K562 (cell line): ENCODE results near the gene ROBO3. TPM values are rescaled to one million over a fixed set of nuclear protein-coding genes. Genes with fewer than 3 reads are reported as not detected.

Experiments
- CBFB ChIP-seq: sonication (generic); formaldehyde crosslinking; IDR thresholded peaks from 2 replicates; pipeline ENCODE4 v1.4.0; 2020; ENCODE audit warnings: mild to moderate bottlenecking, missing genetic modification reagents
- CBX3 ChIP-seq, 2 experiments: IDR thresholded peaks; 1 replicate in 1 of 2; 2 replicates in 1 of 2; pipeline ENCODE4 v1.6.1; 2012; ENCODE audit warnings: inconsistent platforms in 2 of 2, low read length in 2 of 2, borderline replicate concordance in 1 of 2, control low read depth in 1 of 2
- E2F3 ChIP-seq: fragments of 250-450 bp; sonication (Bioruptor Pico); IDR thresholded peaks from 2 replicates; pipeline ENCODE4 v1.4.0; 2020; ENCODE audit warnings: mild to moderate bottlenecking
- HMGN3 ChIP-seq: IDR thresholded peaks from 2 replicates; pipeline ENCODE4 v1.6.1; 2011; ENCODE audit warnings: borderline replicate concordance, low read depth, mild to moderate bottlenecking, mixed read lengths, low read length; ENCODE audit not compliant: insufficient read length; ENCODE audit errors: extremely low read depth
- HNRNPLL ChIP-seq: fragments of 200-400 bp; formaldehyde crosslinking; IDR thresholded peaks from 2 replicates; pipeline ENCODE4 v1.6.1; 2017; ENCODE audit warnings: low read length, low read depth, mild to moderate bottlenecking; ENCODE audit not compliant: poor library complexity, severe bottlenecking
- MNT ChIP-seq, 2 experiments: fragments of 450-650 bp; conservative IDR thresholded peaks; 2 replicates each; pipeline ENCODE4 v1.6.1; 2017; ENCODE audit warnings: mild to moderate bottlenecking in 2 of 2, moderate library complexity in 2 of 2
- NFE2L1 ChIP-seq: fragments of 450-650 bp; IDR thresholded peaks from 2 replicates; pipeline ENCODE4 v1.6.1; 2016; ENCODE audit warnings: missing genetic modification characterization, low read depth, mild to moderate bottlenecking, missing compliant biosample characterization, moderate library complexity, borderline replicate concordance
- NFIC ChIP-seq: fragments of 450-650 bp; IDR thresholded peaks from 2 replicates; pipeline ENCODE4 v1.6.1; 2017; ENCODE audit warnings: mild to moderate bottlenecking, inconsistent platforms
- POLR2B ChIP-seq: fragments of 450-650 bp; IDR thresholded peaks from 2 replicates; pipeline ENCODE4 v1.6.1; 2018; ENCODE audit warnings: low read depth; ENCODE audit not compliant: partially characterized antibody
- RBM25 ChIP-seq: fragments of 200-400 bp; formaldehyde crosslinking; IDR thresholded peaks from 2 replicates; pipeline ENCODE4 v1.6.1; 2018; ENCODE audit warnings: low read length, low read depth, moderate library complexity; ENCODE audit not compliant: severe bottlenecking
- RNF2 ChIP-seq: sonication (generic); IDR thresholded peaks from 2 replicates; pipeline ENCODE4 v1.6.1; 2016
- TAF1 ChIP-seq: IDR thresholded peaks from 2 replicates; pipeline ENCODE4 v1.6.1; 2011; ENCODE audit warnings: mild to moderate bottlenecking, low read length, moderate library complexity; ENCODE audit not compliant: insufficient read depth, control insufficient read depth, severe bottlenecking; ENCODE audit errors: extremely low read depth
- ZBTB40 ChIP-seq, 2 experiments: fragments of 450-650 bp in 1 of 2; sonication (generic) in 1 of 2; formaldehyde crosslinking in 1 of 2; IDR thresholded peaks; 2 replicates each; pipeline versions ENCODE4 v1.7.1 to v1.9.0; 2016 to 2022; ENCODE audit warnings: inconsistent platforms in 1 of 2, mild to moderate bottlenecking in 1 of 2, missing genetic modification reagents in 1 of 2
- ZNF311 ChIP-seq: fragments of 250-450 bp; sonication (Bioruptor Pico); IDR thresholded peaks from 2 replicates; pipeline ENCODE4 v1.4.0; 2020; ENCODE audit warnings: mild to moderate bottlenecking, moderate library complexity
- ZNF668 ChIP-seq: fragments of 250-450 bp; sonication (Bioruptor Pico); IDR thresholded peaks from 2 replicates; pipeline ENCODE4 v1.8.0; 2022; ENCODE audit warnings: mild to moderate bottlenecking, inconsistent platforms
- ZNF76 ChIP-seq: fragments of 250-450 bp; sonication (Bioruptor Pico); IDR thresholded peaks from 2 replicates; pipeline ENCODE4 v1.4.0; 2020; ENCODE audit warnings: mild to moderate bottlenecking, moderate library complexity, borderline replicate concordance
- polyA plus RNA-seq, 8 experiments: library from polyadenylated mRNA; depleted of rRNA in 4 of 8; stranded (reverse) in 5 of 8; unstranded in 3 of 8; fragments of >200 nt; fragmentation: Nextera tagmentation in 2 of 8; fragmentation: Illumina TruSeq in 1 of 8; extraction: Ambion mirVana in 2 of 8; extraction: Trizol in 1 of 8; gene quantifications; 2 replicates each; pipeline versions ENCODE4 v1.2.1 to v1.2.3, GENCODE V29; 2011 to 2014; ENCODE audit warnings: inconsistent platforms in 1 of 8, missing spikeins in 1 of 8
- total RNA-seq, 7 experiments: library from RNA; depleted of rRNA in 6 of 7; stranded (reverse); fragments of >200 nt in 6 of 7; fragmentation: Illumina TruSeq in 2 of 7; extraction: Trizol in 2 of 7; gene quantifications; 2 replicates each; pipeline versions ENCODE4 v1.2.1 to v1.2.3, GENCODE V29; 2011 to 2021; ENCODE audit warnings: low replicate concordance in 1 of 7

ROBO3 gene
- total and polyA plus RNA-seq, 9 of the 15 experiments (the other 6 are each of a cell fraction or from before 2014, with no cell fraction given) = 0.29 to 1.4 (median 0.97) TPM; not detected in 2

GRCh38 chr11:124875943-124876817 lies 10.9 kb downstream of the ROBO3 start (continued):
- no peak for TF ChIP-seq ZNF76
- peak; percentile 99 for TF ChIP-seq HNRNPLL
- TF ChIP-seq HMGN3 = peak; percentile 42
- TF ChIP-seq RNF2 = peak; percentile 60; the same call in 1 of the 2 replicates
- TF ChIP-seq TAF1 = peak; percentile 46
- peak; percentile 56 for TF ChIP-seq POLR2B
- TF ChIP-seq CBFB (CRISPR knock-in tag) = no peak
- TF ChIP-seq NFE2L1 (tag) = no peak
- TF ChIP-seq NFIC = peak; percentile 85
- TF ChIP-seq MNT (conservative IDR thresholded peaks at IDR 0.05) = peak in 1 of 2 experiments; percentile 52; a peak in 2 of 4 replicates
- peak in 1 of 2 experiments; percentile 54; a peak in 1 of 3 replicates for TF ChIP-seq CBX3 (IDR thresholded peaks at IDR 0.05; ENCODE audit: borderline replicate concordance in 1 of 2, low read length in 2 of 2)
- no peak for TF ChIP-seq ZNF311
- TF ChIP-seq E2F3 (CRISPR knock-in tag) = peak; percentile 26; the same call in 1 of the 2 replicates
- peak; percentile 67 for TF ChIP-seq ZBTB40 (IDR thresholded peaks at IDR 0.05)
- TF ChIP-seq ZBTB40 (CRISPR knock-in tag; IDR thresholded peaks at IDR 0.05) = no peak
- no peak for TF ChIP-seq RBM25
- no peak for TF ChIP-seq ZNF668 (CRISPR knock-in tag)
